GM23338 (cell line): ENCODE data around the gene CLEC11A. TPM values are rescaled to one million over a fixed set of nuclear protein-coding genes. Genes with fewer than 3 reads are reported as not detected.

ENCODE experiments used
- ATAC-seq: fragments of 200-7000 bp; cut with Tn5 transposase; 3 replicates; pipeline ENCODE4 v1.9.1; 2020
- DNase-seq: peaks from one replicate; pipeline ENCODE4 v3.0.0-alpha.2; 2015; ENCODE audit warnings: low spot score
- H2AFZ ChIP-seq: fragments of 200-600 bp; sonication (generic); 2 replicates; pipeline ENCODE4 v1.8.0; 2016; ENCODE audit warnings: antibody characterized with exemption, mild to moderate bottlenecking, moderate library complexity
- H3F3A ChIP-seq: fragments of 200-600 bp; sonication (generic); replicated peaks from 2 replicates; pipeline ENCODE4 v1.8.0; 2017; ENCODE audit warnings: antibody characterized with exemption, mixed run types, low read depth
- H3K27ac ChIP-seq: fragments of 200-600 bp; sonication (generic); 2 replicates; pipeline ENCODE4 v1.6.1; 2016; ENCODE audit warnings: low read depth
- H3K27me3 ChIP-seq: fragments of 200-600 bp; sonication (generic); 2 replicates; pipeline ENCODE4 v1.8.0; 2016; ENCODE audit warnings: mild to moderate bottlenecking, mixed run types, moderate library complexity; ENCODE audit not compliant: insufficient read depth
- H3K36me3 ChIP-seq: fragments of 200-600 bp; sonication (generic); 2 replicates; pipeline ENCODE4 v1.8.0; 2016; ENCODE audit warnings: mild to moderate bottlenecking; ENCODE audit not compliant: insufficient read depth
- H3K4me1 ChIP-seq: fragments of 200-600 bp; sonication (generic); 2 replicates; pipeline ENCODE4 v1.8.0; 2016; ENCODE audit warnings: mild to moderate bottlenecking, moderate library complexity; ENCODE audit not compliant: insufficient read depth
- H3K4me2 ChIP-seq: fragments of 200-600 bp; sonication (generic); 2 replicates; pipeline ENCODE4 v1.7.1; 2017; ENCODE audit warnings: mixed run types
- H3K4me3 ChIP-seq: fragments of 200-600 bp; sonication (generic); 2 replicates; pipeline ENCODE4 v1.6.1; 2016; ENCODE audit warnings: mixed run types
- H3K79me2 ChIP-seq: fragments of 200-600 bp; sonication (generic); replicated peaks from 2 replicates; pipeline ENCODE4 v1.8.0; 2017; ENCODE audit warnings: mild to moderate bottlenecking; ENCODE audit not compliant: insufficient read depth
- H3K9me2 ChIP-seq: fragments of 200-600 bp; sonication (generic); 2 replicates; pipeline ENCODE4 v1.8.0; 2017; ENCODE audit not compliant: insufficient read depth
- H4K20me1 ChIP-seq: fragments of 200-600 bp; sonication (generic); replicated peaks from 2 replicates; pipeline ENCODE4 v1.8.0; 2017; ENCODE audit warnings: mild to moderate bottlenecking; ENCODE audit not compliant: insufficient read depth
- H3K27ac Mint-ChIP-seq: 2 replicates; pipeline ENCODE4 v1.8.0; 2020; ENCODE audit warnings: inconsistent platforms, mild to moderate bottlenecking, moderate library complexity, mixed read lengths
- H3K27me3 Mint-ChIP-seq: 3 replicates; pipeline ENCODE4 v1.8.0; 2022; ENCODE audit warnings: low read depth, mild to moderate bottlenecking, moderate library complexity, mixed read lengths, inconsistent platforms; ENCODE audit not compliant: insufficient read depth, poor library complexity
- H3K36me3 Mint-ChIP-seq: 3 replicates; pipeline ENCODE4 v1.8.0; 2021; ENCODE audit warnings: low read depth, mild to moderate bottlenecking, inconsistent platforms, moderate library complexity, mixed read lengths
- H3K4me1 Mint-ChIP-seq: 3 replicates; pipeline ENCODE4 v1.8.0; 2020; ENCODE audit warnings: mild to moderate bottlenecking, inconsistent platforms, mixed read lengths
- H3K4me3 Mint-ChIP-seq: 3 replicates; pipeline ENCODE4 v1.8.0; 2021; ENCODE audit warnings: moderate library complexity, mild to moderate bottlenecking, inconsistent platforms, mixed read lengths
- H3K9me3 Mint-ChIP-seq: 3 replicates; pipeline ENCODE4 v1.8.0; 2020; ENCODE audit warnings: moderate library complexity, mild to moderate bottlenecking, inconsistent platforms, mixed read lengths
- CREB1 ChIP-seq: fragments of 250-450 bp; sonication (Bioruptor Pico); IDR thresholded peaks from 2 replicates; pipeline ENCODE4 v1.5.0; 2020; ENCODE audit warnings: low read depth, mild to moderate bottlenecking, moderate library complexity
- CTCF ChIP-seq, 2 experiments: fragments of 200-600 bp in 1 of 2; sonication (generic) in 1 of 2; conservative IDR thresholded peaks; 2 replicates each; pipeline versions ENCODE4 v1.5.1 to v1.6.1; 2016 to 2017; ENCODE audit warnings: antibody characterized with exemption in 2 of 2, low read depth in 2 of 2, mild to moderate bottlenecking in 2 of 2, moderate library complexity in 1 of 2
- ETS1 ChIP-seq: IDR thresholded peaks from 2 replicates; pipeline ENCODE4 v1.6.1; 2016; ENCODE audit warnings: antibody characterized with exemption
- EZH2 ChIP-seq: fragments of 200-600 bp; sonication (generic); IDR thresholded peaks from one replicate; pipeline ENCODE4 v1.8.0; 2017; ENCODE audit warnings: antibody characterized with exemption, mild to moderate bottlenecking, low read depth; ENCODE audit not compliant: unreplicated experiment
- EZH2phosphoT487 ChIP-seq: fragments of 200-600 bp; sonication (generic); IDR thresholded peaks from one replicate; pipeline ENCODE4 v1.8.1; 2018; ENCODE audit warnings: antibody characterized with exemption; ENCODE audit not compliant: unreplicated experiment
- JUNB ChIP-seq: IDR thresholded peaks from one replicate; pipeline ENCODE4 v1.6.1; 2016; ENCODE audit warnings: antibody characterized with exemption; ENCODE audit not compliant: unreplicated experiment
- NANOG ChIP-seq: IDR thresholded peaks from 2 replicates; pipeline ENCODE4 v1.6.1; 2016; ENCODE audit warnings: antibody characterized with exemption, borderline replicate concordance
- POLR2AphosphoS5 ChIP-seq: IDR thresholded peaks from 2 replicates; pipeline ENCODE4 v1.6.1; 2016; ENCODE audit warnings: antibody characterized with exemption, low read depth
- REST ChIP-seq: IDR thresholded peaks from one replicate; pipeline ENCODE4 v1.6.1; 2018; ENCODE audit warnings: antibody characterized with exemption; ENCODE audit not compliant: unreplicated experiment
- STAT1 ChIP-seq: IDR thresholded peaks from one replicate; pipeline ENCODE4 v1.6.1; 2016; ENCODE audit warnings: antibody characterized with exemption; ENCODE audit not compliant: unreplicated experiment
- ZNF114 ChIP-seq: fragments of 250-450 bp; sonication (Bioruptor Pico); IDR thresholded peaks from 2 replicates; pipeline ENCODE4 v1.5.0; 2020; ENCODE audit warnings: mild to moderate bottlenecking, moderate library complexity
- ZNF331 ChIP-seq: fragments of 250-450 bp; sonication (Bioruptor Pico); IDR thresholded peaks from 2 replicates; pipeline ENCODE4 v1.5.0; 2020; ENCODE audit warnings: low read depth, mild to moderate bottlenecking, moderate library complexity
- ZNF462 ChIP-seq: fragments of 250-450 bp; sonication (Bioruptor Pico); IDR thresholded peaks from 2 replicates; pipeline ENCODE4 v1.5.0; 2020; ENCODE audit warnings: mild to moderate bottlenecking, moderate library complexity
- polyA plus RNA-seq: library from polyadenylated mRNA; unstranded; fragments of >200 nt; fragmentation: Nextera tagmentation; extraction: Ambion mirVana; gene quantifications from 2 replicates; pipeline ENCODE4 v1.2.1, GENCODE V29; 2016
- total RNA-seq: library from RNA; depleted of rRNA; stranded (reverse); fragments of >200 nt; shearing (Covaris generic); gene quantifications from 2 replicates; pipeline ENCODE4 v1.2.3, GENCODE V29; 2014

The CLEC11A gene
- total and polyA plus RNA-seq, 2 experiments from 2014 or later: 8.0 to 15.5 TPM

- H2AFZ ChIP-seq: no peak overlapping the region
- H3F3A ChIP-seq: no peaks in the 10 kb centered on the region
- no peaks in the 10 kb centered on the region for H4K20me1 ChIP-seq
- Mint-ChIP-seq H3K27me3 (peaks cover 3% of the 10 kb centered on the region), H3K27ac (no peak overlapping the region), H3K4me3 (no peak overlapping the region), H3K36me3 (peaks cover 51% of the 10 kb centered on the region), H3K9me3 (peaks cover 91% of the 10 kb centered on the region), H3K4me1 (no peaks in the 10 kb centered on the region)
- no peak overlapping the region for H3K4me3 ChIP-seq
- H3K9me2 ChIP-seq: no peaks in the 10 kb centered on the region
- no peaks in the 10 kb centered on the region for H3K36me3 ChIP-seq
- no peak overlapping the region for H3K4me2 ChIP-seq
- no peak for TF ChIP-seq STAT1
- no peak for TF ChIP-seq EZH2
- TF ChIP-seq NANOG: no peak
- no peak for TF ChIP-seq ZNF114
- TF ChIP-seq CREB1 (CRISPR knock-in tag): no peak
- no peak for TF ChIP-seq EZH2phosphoT487
- no peak for TF ChIP-seq REST
- no peak for TF ChIP-seq ZNF331
- TF ChIP-seq ZNF462 (CRISPR knock-in tag): no peak
- no peak for TF ChIP-seq JUNB
- no peak for TF ChIP-seq POLR2AphosphoS5
- TF ChIP-seq ETS1: no peak
- no peak for TF ChIP-seq CTCF (conservative IDR thresholded peaks at IDR 0.05; ENCODE audit: low read depth in 2 of 2)
- H3K27ac ChIP-seq: no peak overlapping the region
- peaks cover 38% of the 10 kb centered on the region for H3K27me3 ChIP-seq
- DNase-seq: no peak
- ATAC-seq: no peak
- 0 out of 2 replicates have a peak, but pooled peaks cover 2% of the 10 kb centered on the region for H3K4me1 ChIP-seq
- no peaks in the 10 kb centered on the region for H3K79me2 ChIP-seq
These were observed 20.9 kb upstream of the CLEC11A start for GRCh38 chr19:50702158-50702870.
